WERI-Rb-1 (cell line): ENCODE measurements around the gene NDC80.
"Not testable (repeated sequence)": the region's sequence is repeated elsewhere in the genome, so short reads cannot be mapped to it uniquely, and the experiment has no call there.

Experiments used
- DNase-seq: peaks from one replicate; pipeline ENCODE4 v3.0.0-alpha.2; 2020
- H3K27ac ChIP-seq: fragments of 250-450 bp; sonication (Bioruptor Pico); 2 replicates; pipeline ENCODE4 v1.5.1; 2020; ENCODE audit warnings: mild to moderate bottlenecking, moderate library complexity
- H3K27me3 ChIP-seq: fragments of 250-450 bp; sonication (Bioruptor Pico); 2 replicates; pipeline ENCODE4 v1.5.1; 2021; ENCODE audit warnings: mild to moderate bottlenecking, low read depth, moderate library complexity; ENCODE audit not compliant: insufficient read depth, severe bottlenecking
- H3K36me3 ChIP-seq: fragments of 250-450 bp; sonication (Bioruptor Pico); 2 replicates; pipeline ENCODE4 v1.5.1; 2020; ENCODE audit warnings: mild to moderate bottlenecking, moderate library complexity
- H3K4me3 ChIP-seq: 2 replicates; pipeline ENCODE4 v1.5.1; 2011; ENCODE audit warnings: low read depth, mild to moderate bottlenecking, control low read depth, low read length
- H3K9me3 ChIP-seq: fragments of 250-450 bp; sonication (Bioruptor Pico); 2 replicates; pipeline ENCODE4 v1.5.1; 2021; ENCODE audit warnings: mild to moderate bottlenecking, moderate library complexity; ENCODE audit not compliant: severe bottlenecking
- TF ChIP-seq, protein P1 (sequence below): IDR thresholded peaks from 2 replicates; pipeline ENCODE4 v1.5.1; 2011; ENCODE audit warnings: low read depth, mild to moderate bottlenecking, control low read depth, inconsistent platforms, low read length

Gene NDC80

DNA sequence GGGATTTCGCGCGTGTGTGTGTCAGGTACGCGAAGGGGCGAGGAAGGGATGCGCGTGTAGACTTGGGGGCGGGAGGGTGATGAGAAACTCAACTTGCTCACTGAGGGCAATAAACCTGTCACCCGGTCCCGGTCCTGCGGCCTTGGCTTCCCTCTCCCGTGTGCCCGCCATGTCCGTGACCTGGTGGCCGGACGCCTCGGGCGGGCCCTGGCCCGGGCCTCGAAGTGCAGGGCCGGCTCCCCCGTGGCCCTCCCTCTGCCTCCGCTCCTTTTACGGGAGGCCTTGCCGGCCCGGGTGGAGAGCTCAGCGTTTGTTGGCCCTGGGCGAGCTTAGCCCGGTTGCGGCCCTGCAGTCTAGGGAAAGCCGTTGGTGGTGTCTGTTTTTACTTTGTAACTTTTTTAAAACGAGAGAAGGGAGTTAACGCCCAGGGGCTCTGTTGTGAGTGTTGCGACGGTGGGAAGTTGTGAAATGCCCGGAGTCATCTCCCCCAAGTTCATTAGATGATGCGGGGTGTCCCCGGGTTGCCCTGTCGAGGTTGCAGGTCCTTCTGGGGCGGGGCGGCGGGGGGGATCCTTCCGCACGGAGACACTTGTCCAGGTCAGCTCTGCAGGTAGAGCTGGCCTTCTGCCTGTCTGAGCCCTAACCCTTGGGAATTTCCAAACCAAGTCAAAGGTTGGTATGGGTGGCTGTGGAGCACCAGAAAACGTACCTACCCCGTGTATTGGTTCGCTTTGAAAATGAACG, 85.1 kb downstream of the NDC80 start:
- Histone ChIP-seq H3K9me3 (no peaks in the 10 kb centered on the region), H3K27me3 (no peaks in the 10 kb centered on the region), H3K4me3 (peak overlapping the region; percentile 99), H3K27ac (peak overlapping the region; percentile 97), H3K36me3 (peaks cover 21% of the 10 kb centered on the region)
- TF ChIP-seq, protein P1, sequence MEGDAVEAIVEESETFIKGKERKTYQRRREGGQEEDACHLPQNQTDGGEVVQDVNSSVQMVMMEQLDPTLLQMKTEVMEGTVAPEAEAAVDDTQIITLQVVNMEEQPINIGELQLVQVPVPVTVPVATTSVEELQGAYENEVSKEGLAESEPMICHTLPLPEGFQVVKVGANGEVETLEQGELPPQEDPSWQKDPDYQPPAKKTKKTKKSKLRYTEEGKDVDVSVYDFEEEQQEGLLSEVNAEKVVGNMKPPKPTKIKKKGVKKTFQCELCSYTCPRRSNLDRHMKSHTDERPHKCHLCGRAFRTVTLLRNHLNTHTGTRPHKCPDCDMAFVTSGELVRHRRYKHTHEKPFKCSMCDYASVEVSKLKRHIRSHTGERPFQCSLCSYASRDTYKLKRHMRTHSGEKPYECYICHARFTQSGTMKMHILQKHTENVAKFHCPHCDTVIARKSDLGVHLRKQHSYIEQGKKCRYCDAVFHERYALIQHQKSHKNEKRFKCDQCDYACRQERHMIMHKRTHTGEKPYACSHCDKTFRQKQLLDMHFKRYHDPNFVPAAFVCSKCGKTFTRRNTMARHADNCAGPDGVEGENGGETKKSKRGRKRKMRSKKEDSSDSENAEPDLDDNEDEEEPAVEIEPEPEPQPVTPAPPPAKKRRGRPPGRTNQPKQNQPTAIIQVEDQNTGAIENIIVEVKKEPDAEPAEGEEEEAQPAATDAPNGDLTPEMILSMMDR = no peak
- DNase-seq = peak; percentile 44

DNA sequence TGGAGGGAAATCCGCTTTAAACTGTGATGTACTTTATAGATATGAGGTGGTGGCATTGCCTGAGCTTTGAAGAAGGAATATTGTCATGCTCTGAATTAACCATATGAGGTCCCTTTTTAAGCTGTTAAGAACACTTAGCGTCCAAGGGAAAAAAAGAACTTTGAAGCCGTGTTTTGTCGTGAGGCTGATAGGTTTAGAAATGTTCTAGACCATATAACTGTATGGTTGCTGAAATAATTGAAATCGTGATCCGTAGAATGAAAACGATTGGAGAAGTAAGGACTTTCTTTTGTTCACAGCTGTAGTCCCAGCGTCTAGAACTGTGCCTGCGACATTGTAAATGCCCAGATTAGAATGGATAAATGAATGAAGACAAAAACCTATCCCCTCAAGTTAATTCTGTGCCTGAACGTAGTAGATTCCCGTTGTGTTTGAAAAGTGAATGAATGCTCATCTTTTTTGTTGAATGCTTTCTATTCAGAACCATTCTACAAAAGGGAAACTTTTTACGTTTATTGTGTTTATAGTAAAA, 85.7 kb downstream of the NDC80 start:
- peak overlapping the region; percentile 97 for H3K27ac ChIP-seq
- TF ChIP-seq, protein P1 = no peak
- H3K27me3 ChIP-seq = no peaks in the 10 kb centered on the region
- H3K36me3 ChIP-seq = peaks cover 21% of the 10 kb centered on the region
- H3K4me3 ChIP-seq = peak overlapping the region; percentile 99
- DNase-seq = no peak
- no peaks in the 10 kb centered on the region for H3K9me3 ChIP-seq

DNA sequence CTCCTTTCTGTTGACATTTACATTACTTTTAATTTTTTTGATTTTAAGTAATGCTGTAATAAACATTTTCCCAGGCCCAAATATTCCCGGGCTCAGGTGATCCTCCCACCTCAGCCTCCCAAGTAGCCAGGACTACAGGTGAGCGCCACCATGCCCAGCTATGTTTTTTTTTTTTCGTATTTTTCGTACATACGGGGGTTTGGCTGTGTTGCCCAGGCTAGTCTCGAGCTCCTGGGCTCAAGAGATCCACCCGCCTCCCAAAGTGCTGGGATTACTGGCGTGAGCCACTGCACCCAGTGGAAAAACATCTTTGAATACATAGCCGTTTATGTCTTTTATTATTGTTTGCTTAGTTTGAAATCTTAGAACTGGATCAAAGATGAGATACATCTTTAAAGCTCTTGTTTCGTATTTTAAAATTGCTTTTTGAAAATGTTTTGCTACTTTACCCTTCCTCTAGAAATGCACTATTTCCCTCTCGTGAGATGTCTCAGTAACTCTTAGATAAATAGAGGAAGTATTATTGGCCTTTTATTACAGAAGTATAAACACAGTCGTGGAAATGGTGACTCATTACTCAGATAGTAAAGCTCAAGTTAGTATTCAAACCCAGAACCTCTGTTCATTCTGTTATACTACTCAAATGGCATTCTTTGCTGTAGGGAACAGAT, 86.6 kb downstream of the NDC80 start:
- no peaks in the 10 kb centered on the region for H3K9me3 ChIP-seq
- peaks cover 21% of the 10 kb centered on the region for H3K36me3 ChIP-seq
- H3K27ac ChIP-seq = no peak overlapping the region
- H3K27me3 ChIP-seq = no peaks in the 10 kb centered on the region
- H3K4me3 ChIP-seq = no peak overlapping the region
- TF ChIP-seq, protein P1 = no peak
- no peak for DNase-seq

DNA sequence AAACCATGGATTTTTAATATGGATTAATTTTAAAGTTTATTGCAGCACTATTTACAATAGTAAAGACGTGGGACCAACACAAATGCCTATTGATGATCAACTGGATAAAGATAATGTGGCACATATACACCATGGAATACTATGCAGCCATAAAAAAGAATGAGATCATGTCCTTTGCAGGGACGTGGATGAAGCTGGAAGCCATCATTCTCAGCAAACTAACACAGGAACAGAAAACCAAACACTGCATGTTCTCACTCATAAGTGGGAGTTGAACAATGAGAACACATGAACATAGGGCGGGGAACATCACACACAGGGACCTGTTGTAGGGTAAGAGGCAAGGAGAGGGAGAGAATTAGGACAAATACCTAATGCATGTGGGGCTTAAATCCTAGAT, 89.5 kb downstream of the NDC80 start:
- H3K27ac ChIP-seq, H3K4me3 ChIP-seq, H3K9me3 ChIP-seq, H3K27me3 ChIP-seq, DNase-seq: not testable (repeated sequence)
- H3K36me3 ChIP-seq = peaks cover 15% of the 10 kb centered on the region

DNA sequence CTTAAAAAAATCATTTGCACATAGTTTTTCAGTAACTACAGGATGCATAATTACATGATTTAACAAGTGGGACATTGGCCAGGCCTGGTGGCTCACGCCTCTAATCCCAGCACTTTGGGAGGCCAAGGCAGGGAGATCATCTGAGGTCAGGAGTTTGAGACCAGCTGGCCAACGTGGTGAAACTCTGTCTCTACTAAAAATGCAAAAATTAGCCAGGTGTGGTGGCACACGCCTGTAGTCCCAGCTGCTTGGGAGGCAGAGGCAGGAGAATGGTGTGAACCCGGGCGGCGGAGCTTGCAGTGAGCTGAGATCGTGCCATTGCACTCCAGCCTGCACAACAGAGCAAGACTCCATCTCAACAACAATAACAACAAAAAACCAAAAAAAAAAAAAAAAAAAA, 90.9 kb downstream of the NDC80 start:
- not testable (repeated sequence) for H3K27ac ChIP-seq, H3K27me3 ChIP-seq, DNase-seq, H3K4me3 ChIP-seq, H3K9me3 ChIP-seq
- H3K36me3 ChIP-seq = peaks cover 25% of the 10 kb centered on the region

DNA sequence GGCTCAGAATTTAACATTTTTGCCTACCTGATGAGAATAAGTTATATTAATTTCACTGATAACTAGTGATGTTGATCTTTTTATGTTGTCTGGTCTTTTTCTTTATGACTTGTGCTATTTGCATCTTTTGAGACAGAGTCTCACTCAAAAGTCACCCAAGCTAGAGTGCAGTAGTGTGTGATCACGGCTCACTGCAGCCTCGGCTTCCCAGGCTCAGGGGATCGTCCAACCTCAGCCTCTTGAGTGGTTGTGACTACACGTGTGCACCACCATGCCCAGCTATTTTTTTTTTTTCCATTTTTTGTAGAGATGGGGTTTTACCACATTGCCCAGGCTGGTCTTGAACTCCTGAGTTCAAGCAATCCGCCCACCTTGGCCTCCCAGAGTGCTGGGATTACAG, 91.6 kb downstream of the NDC80 start:
- TF ChIP-seq, protein P1 = no peak
- Histone ChIP-seq H3K36me3 (peaks cover 29% of the 10 kb centered on the region), H3K4me3 (no peak overlapping the region), H3K9me3 (no peaks in the 10 kb centered on the region), H3K27ac (no peak overlapping the region), H3K27me3 (no peaks in the 10 kb centered on the region)
- DNase-seq = no peak
